Amniotic epithelial cell (primary cell): ENCODE results near the gene SYT17.

ENCODE experiments used
- DNase-seq: peaks from one replicate; pipeline ENCODE4 v3.0.0-alpha.2; 2010; ENCODE audit warnings: low read depth

SYT17 gene

GRCh38 chr16:19299565-19299964 is 131.5 kb downstream of the SYT17 start:
- DNase-seq = no peak

GRCh38 chr16:19301931-19302330 is 133.9 kb downstream of the SYT17 start:
- DNase-seq = no peak

- no peak for DNase-seq
These were observed 136.7 kb downstream of the SYT17 start for GRCh38 chr16:19304750-19305149.

GRCh38 chr16:19305443-19305842 is 137.4 kb downstream of the SYT17 start:
- DNase-seq = no peak

- DNase-seq = no peak
These were observed 139.7 kb downstream of the SYT17 start for GRCh38 chr16:19307587-19308241.

GRCh38 chr16:19308392-19308791 is 140.4 kb downstream of the SYT17 start:
- DNase-seq = no peak

GRCh38 chr16:19309178-19309577 is 141.1 kb downstream of the SYT17 start:
- DNase-seq = no peak

GRCh38 chr16:19314718-19315425 is 146.8 kb downstream of the SYT17 start:
- DNase-seq = no peak

- DNase-seq = no peak
These were observed 147.9 kb downstream of the SYT17 start for GRCh38 chr16:19315889-19316433.

GRCh38 chr16:19316846-19317245 is 148.8 kb downstream of the SYT17 start:
- DNase-seq = no peak
